GM19239 (cell line): ENCODE data around the gene XRCC5.
"Not testable (repeated sequence)": the region's sequence is repeated elsewhere in the genome, so short reads cannot be mapped to it uniquely, and the experiment has no call there.

Experiments used
- DNase-seq: peaks from one replicate; pipeline ENCODE4 v3.0.0; 2011; ENCODE audit warnings: low spot score; ENCODE audit not compliant: insufficient read length
- FAIRE-seq: peaks from 2 replicates; lab custom pipeline; 2011; peaks lifted over from hg19 to GRCh38; lab: Jason Lieb, UNC

XRCC5 gene

GRCh38 chr2:216181953-216182461 is 72.9 kb downstream of the XRCC5 start:
- no peak for DNase-seq
- peak; percentile 54 for FAIRE-seq

- DNase-seq (no peak), FAIRE-seq (peak; percentile 47)
Observed at GRCh38 chr2:216183462-216183861, 74.3 kb downstream of the XRCC5 start.

GRCh38 chr2:216188559-216188850 is 79.4 kb downstream of the XRCC5 start:
- FAIRE-seq: no peak
- no peak for DNase-seq

GRCh38 chr2:216188956-216189355 is 79.8 kb downstream of the XRCC5 start:
- no peak for FAIRE-seq

GRCh38 chr2:216189410-216189809 is 80.3 kb downstream of the XRCC5 start:
- FAIRE-seq (no peak), DNase-seq (no peak)

More at GRCh38 chr2:216188956-216189355, 79.8 kb downstream of the XRCC5 start:
- DNase-seq: no peak

GRCh38 chr2:216192181-216192580 is 83.0 kb downstream of the XRCC5 start:
- FAIRE-seq: no peak

GRCh38 chr2:216192931-216193330 is 83.8 kb downstream of the XRCC5 start:
- no peak for DNase-seq

More at GRCh38 chr2:216192181-216192580, 83.0 kb downstream of the XRCC5 start:
- no peak for DNase-seq

GRCh38 chr2:216194013-216194412 is 84.9 kb downstream of the XRCC5 start:
- FAIRE-seq (peak; percentile 35), DNase-seq (no peak)

More at GRCh38 chr2:216192931-216193330, 83.8 kb downstream of the XRCC5 start:
- no peak for FAIRE-seq

- DNase-seq (no peak), FAIRE-seq (no peak)
Observed at GRCh38 chr2:216194561-216194960, 85.4 kb downstream of the XRCC5 start.

- DNase-seq (no peak), FAIRE-seq (no peak)
Observed at GRCh38 chr2:216195565-216196029, 86.4 kb downstream of the XRCC5 start.

GRCh38 chr2:216201692-216202306 is 92.7 kb downstream of the XRCC5 start:
- DNase-seq (no peak), FAIRE-seq (no peak)

GRCh38 chr2:216202626-216203250 is 93.6 kb downstream of the XRCC5 start:
- DNase-seq (no peak), FAIRE-seq (no peak)

- FAIRE-seq (peak; percentile 39), DNase-seq (no peak)
Observed at GRCh38 chr2:216205486-216205885, 96.3 kb downstream of the XRCC5 start.

- DNase-seq (no peak), FAIRE-seq (no peak)
Observed at GRCh38 chr2:216206041-216206703, 97.0 kb downstream of the XRCC5 start.

- FAIRE-seq: peak; percentile 83
- DNase-seq: no peak
Observed at GRCh38 chr2:216206821-216207220, 97.7 kb downstream of the XRCC5 start.

- not testable (repeated sequence) for FAIRE-seq, DNase-seq
Observed at GRCh38 chr2:216208661-216209060, 99.5 kb downstream of the XRCC5 start.

GRCh38 chr2:216210701-216211540 is 101.8 kb downstream of the XRCC5 start:
- DNase-seq (no peak), FAIRE-seq (no peak)

GRCh38 chr2:216211614-216212145 is 102.5 kb downstream of the XRCC5 start:
- FAIRE-seq (no peak), DNase-seq (no peak)

GRCh38 chr2:216214768-216215167 is 105.6 kb downstream of the XRCC5 start:
- DNase-seq: no peak
- no peak for FAIRE-seq
